Sigmoid colon (tissue), 4 donors: ENCODE measurements around the gene LHFPL6.

ENCODE experiments used
- EP300 ChIP-seq, 4 donors: sonication (generic); formaldehyde crosslinking; IDR thresholded peaks; one replicate each; pipeline ENCODE4 v1.6.1; 2017; ENCODE audit warnings: antibody characterized with exemption in 4 of 4
- POLR2A ChIP-seq, 2 donors: fragments of 450-650 bp; IDR thresholded peaks; one replicate each; pipeline ENCODE4 v1.6.1; 2016; ENCODE audit warnings: antibody characterized with exemption in 2 of 2, mild to moderate bottlenecking in 2 of 2, moderate library complexity in 2 of 2
- POLR2AphosphoS5 ChIP-seq, 4 donors: sonication (generic); formaldehyde crosslinking; IDR thresholded peaks; one replicate each; pipeline ENCODE4 v1.6.1; 2017; ENCODE audit warnings: antibody characterized with exemption in 4 of 4
- TF ChIP-seq, protein P1 (sequence below), 4 experiments: fragments of 450-650 bp in 3 of 4; fragments of 200-600 bp in 1 of 4; IDR thresholded peaks; one replicate each; pipeline ENCODE4 v1.5.1; 2016 to 2019; ENCODE audit warnings: antibody characterized with exemption in 4 of 4, mild to moderate bottlenecking in 3 of 4, moderate library complexity in 2 of 4

DNA sequence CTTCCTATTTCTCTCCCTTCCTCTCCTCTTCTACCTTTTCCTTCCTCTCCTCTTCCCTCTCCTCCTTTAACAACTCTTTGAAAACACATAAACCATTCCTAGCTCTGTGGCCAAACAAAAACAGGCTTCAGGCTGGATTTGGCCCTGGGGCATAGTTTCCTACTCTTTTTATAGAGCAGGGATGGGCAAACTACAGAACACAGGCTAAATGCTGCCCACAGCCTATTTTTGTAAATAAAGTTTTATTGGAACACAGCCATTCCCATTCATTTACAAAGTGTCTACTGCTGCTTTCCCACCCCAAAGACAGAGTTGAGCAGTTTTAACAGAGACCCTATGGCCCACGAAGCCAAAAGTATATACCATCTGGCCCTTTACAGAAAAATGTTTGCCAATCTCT lies 35.4 kb downstream of the LHFPL6 start:
- TF ChIP-seq POLR2A (IDR thresholded peaks at IDR 0.05) (no peak), POLR2AphosphoS5 (IDR thresholded peaks at IDR 0.05) (no peak), EP300 (IDR thresholded peaks at IDR 0.05) (no peak)
- TF ChIP-seq, protein P1, sequence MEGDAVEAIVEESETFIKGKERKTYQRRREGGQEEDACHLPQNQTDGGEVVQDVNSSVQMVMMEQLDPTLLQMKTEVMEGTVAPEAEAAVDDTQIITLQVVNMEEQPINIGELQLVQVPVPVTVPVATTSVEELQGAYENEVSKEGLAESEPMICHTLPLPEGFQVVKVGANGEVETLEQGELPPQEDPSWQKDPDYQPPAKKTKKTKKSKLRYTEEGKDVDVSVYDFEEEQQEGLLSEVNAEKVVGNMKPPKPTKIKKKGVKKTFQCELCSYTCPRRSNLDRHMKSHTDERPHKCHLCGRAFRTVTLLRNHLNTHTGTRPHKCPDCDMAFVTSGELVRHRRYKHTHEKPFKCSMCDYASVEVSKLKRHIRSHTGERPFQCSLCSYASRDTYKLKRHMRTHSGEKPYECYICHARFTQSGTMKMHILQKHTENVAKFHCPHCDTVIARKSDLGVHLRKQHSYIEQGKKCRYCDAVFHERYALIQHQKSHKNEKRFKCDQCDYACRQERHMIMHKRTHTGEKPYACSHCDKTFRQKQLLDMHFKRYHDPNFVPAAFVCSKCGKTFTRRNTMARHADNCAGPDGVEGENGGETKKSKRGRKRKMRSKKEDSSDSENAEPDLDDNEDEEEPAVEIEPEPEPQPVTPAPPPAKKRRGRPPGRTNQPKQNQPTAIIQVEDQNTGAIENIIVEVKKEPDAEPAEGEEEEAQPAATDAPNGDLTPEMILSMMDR (IDR thresholded peaks at IDR 0.05): no peak
